Measurements from ENCODE around the gene COPS3. TPM values are rescaled to one million over a fixed set of nuclear protein-coding genes. Genes with fewer than 3 reads are reported as not detected.

Gene COPS3
- total RNA-seq = 10 to 100 TPM; 19.7 to 33.0 (median 25.8) TPM
- long read RNA-seq, transcript COPS3-201 (12 exons, 1,641 nt) = major isoform, 9 of 10 reads
- long read RNA-seq, partial matches to known transcripts = 0 of 10 reads
- long read RNA-seq, other reads (novel, unspliced or antisense) = 1 of 10 reads

DNA sequence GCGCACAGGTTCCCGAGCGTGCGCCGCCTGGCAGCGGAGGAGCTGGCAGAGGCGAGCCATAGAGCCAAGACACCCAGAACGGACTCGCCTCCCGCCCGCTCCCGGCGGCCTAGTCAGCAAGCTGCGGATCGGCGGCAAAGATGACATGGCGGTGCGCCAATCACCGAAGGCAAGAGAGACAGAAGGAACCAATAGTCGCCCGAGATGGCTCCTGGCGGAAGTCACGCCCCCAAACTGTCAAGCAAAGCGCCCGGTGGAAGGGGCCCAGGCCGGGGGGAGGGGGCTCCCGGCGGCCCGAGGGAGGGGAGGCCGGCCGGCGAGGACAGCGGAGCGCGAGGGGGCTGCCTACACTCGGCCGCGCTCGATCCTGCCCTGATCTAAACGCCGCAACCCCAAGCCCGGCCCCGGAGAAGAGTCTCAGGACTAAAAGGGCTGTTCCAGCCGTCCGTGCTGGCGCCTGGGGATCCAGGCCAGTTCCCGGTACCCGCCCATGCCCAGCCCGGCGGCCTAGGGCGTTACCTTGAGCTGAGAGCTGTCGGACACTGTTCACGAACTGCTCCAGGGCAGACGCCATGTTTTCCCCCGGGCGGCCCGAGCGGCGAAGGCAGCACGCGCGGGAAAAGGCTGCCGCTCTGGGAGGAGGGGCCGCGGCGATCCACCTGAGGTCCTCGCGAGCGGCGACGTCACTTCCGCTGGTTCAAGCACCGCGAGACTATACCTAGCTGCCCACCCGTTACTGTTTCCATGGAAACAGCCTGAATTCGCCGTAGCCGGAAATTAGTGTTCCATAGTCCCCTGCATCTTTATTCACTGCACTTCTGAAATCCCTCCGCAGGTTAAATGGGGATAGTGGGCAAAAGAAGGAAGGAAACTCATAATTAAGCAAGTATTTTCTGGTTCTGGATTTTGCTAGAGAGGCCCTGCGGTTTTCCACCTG lies at the start of gene COPS3:
TSS of gene COPS3 (minus strand) at position 634 of the 937 bp plus-strand sequence. CDS start at position 574, 60 bp downstream.
- Histone ChIP-seq H3K27ac (peak within 1 kb of the TSS; percentile 86 to 88 (median 87)), H3K27me3 (no peaks in the 10 kb centered on the region), H3K4me1 (peaks cover 0 to 23% (median 7%) of the 10 kb centered on the region in 4 donors), H3K36me3 (no peaks in the 10 kb centered on the region), H3K9me3 (no peaks in the 10 kb centered on the region), H3K4me3 (peak within 1 kb of the TSS; percentile 95 to 100 (median 97))
- intact Hi-C loops (cut with DNase I) = no loop called here
- WGBS (ENCODE audit: insufficient coverage, low coverage, low lambda C conversion rate, missing lambda C conversion rate) = 0% methylated on average over 25 of the region's 80 CpGs
- DNase-seq (peak; percentile 98 to 99 (median 99)), ATAC-seq (peak; percentile 95 to 96 (median 96))
- TF ChIP-seq, protein P1, sequence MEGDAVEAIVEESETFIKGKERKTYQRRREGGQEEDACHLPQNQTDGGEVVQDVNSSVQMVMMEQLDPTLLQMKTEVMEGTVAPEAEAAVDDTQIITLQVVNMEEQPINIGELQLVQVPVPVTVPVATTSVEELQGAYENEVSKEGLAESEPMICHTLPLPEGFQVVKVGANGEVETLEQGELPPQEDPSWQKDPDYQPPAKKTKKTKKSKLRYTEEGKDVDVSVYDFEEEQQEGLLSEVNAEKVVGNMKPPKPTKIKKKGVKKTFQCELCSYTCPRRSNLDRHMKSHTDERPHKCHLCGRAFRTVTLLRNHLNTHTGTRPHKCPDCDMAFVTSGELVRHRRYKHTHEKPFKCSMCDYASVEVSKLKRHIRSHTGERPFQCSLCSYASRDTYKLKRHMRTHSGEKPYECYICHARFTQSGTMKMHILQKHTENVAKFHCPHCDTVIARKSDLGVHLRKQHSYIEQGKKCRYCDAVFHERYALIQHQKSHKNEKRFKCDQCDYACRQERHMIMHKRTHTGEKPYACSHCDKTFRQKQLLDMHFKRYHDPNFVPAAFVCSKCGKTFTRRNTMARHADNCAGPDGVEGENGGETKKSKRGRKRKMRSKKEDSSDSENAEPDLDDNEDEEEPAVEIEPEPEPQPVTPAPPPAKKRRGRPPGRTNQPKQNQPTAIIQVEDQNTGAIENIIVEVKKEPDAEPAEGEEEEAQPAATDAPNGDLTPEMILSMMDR (IDR thresholded peaks at IDR 0.05) = no peak
- TF ChIP-seq POLR2A (IDR thresholded peaks at IDR 0.05) = peak; percentile 72

DNA sequence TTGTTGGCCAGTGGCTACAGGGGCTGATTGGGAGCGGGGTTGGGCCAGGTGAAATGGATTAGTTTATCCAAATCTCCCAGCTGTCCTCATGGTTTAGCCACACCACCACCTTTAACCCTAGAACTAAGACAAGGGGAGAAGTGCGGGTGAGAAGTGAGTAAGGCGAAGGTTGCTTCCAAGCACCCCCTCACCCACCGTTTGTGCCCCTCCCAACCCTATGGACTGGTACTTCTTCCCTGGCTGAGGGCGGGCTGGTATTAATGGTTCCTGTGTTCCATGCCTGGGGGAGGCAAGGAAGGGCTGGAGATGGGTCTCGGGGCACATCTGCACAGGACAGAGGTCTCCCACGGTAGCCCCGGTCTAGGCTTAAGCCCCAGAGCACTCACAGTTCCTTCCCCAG lies 47.2 kb upstream of the COPS3 start:
- 80% methylated on average over 3 of the region's 8 CpGs for WGBS (ENCODE audit: insufficient coverage, low coverage, low lambda C conversion rate, missing lambda C conversion rate)
- DNase-seq (no peak), ATAC-seq (no peak)
- TF ChIP-seq, protein P1 (IDR thresholded peaks at IDR 0.05) = no peak
- TF ChIP-seq POLR2A (IDR thresholded peaks at IDR 0.05) = no peak
- Histone ChIP-seq H3K4me3 (no peak overlapping the region), H3K9me3 (no peaks in the 10 kb centered on the region), H3K36me3 (no peaks in the 10 kb centered on the region), H3K4me1 (no peaks in the 10 kb centered on the region), H3K27ac (no peak overlapping the region), H3K27me3 (no peaks in the 10 kb centered on the region)
- intact Hi-C loops (cut with DNase I) = no loop called here

DNA sequence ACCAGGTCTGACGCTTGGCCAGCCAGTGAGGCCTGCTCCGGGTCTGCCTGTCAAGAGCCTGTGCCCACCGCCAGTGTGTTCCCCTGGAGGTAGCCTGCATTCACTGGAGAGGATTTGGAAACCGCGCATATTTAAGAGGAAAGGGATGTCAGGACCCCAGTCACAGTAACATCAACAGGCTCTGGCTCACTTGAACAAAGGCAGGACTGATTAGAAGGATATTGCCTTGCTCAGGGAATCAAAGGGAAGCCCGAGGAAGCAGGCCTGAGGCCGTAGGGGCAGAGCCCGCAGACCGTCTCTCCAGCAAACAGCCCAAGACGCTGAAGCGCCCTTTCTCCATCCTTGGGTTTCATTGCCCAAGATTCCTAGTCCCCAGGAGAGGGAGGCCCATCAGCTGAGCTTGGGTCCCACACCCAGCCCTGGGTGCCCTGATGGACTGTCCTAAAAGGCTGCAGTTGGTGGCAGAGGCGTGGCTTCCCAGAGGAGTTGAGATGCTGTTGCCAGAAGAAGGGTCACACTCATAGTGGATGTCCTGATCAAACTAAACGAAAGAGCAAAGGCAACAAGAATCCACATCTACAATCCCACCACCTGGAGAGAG lies 45.3 kb upstream of the COPS3 start:
- Histone ChIP-seq H3K4me3 (no peak overlapping the region), H3K27ac (no peak overlapping the region), H3K36me3 (no peaks in the 10 kb centered on the region), H3K27me3 (no peaks in the 10 kb centered on the region), H3K9me3 (no peaks in the 10 kb centered on the region), H3K4me1 (no peaks in the 10 kb centered on the region)
- no peak for DNase-seq
- 93% methylated on average over 6 of the region's 13 CpGs for WGBS (ENCODE audit: insufficient coverage, low coverage, low lambda C conversion rate, missing lambda C conversion rate)
- TF ChIP-seq, protein P1 (IDR thresholded peaks at IDR 0.05) = no peak
- no peak for TF ChIP-seq POLR2A (IDR thresholded peaks at IDR 0.05)
- ATAC-seq = no peak
- intact Hi-C loops (cut with DNase I) = no loop called here

DNA sequence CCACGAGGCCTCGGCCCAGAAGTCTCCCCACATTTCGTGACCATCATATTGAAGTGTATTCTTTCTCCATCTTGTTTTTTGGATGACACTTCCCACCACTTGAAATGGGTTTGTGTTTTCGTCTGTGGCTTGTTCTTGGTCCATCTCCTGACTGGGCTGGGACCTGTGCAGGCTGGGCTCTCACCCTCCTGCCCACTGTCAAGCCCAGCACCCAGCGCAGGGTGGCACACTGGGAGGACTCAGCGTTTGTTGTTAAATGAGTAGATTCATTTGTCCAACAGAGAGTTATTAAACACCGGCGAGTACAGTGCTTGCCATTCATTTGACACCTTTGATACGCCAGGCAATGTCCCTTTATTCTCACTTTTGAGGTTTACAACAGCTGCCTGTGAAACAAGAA lies 44.8 kb upstream of the COPS3 start:
- H3K4me1 ChIP-seq = no peaks in the 10 kb centered on the region
- 91% methylated on average over 9 of the region's 9 CpGs for WGBS (ENCODE audit: insufficient coverage, low coverage, low lambda C conversion rate, missing lambda C conversion rate)
- no peak for TF ChIP-seq POLR2A (IDR thresholded peaks at IDR 0.05)
- TF ChIP-seq, protein P1 (IDR thresholded peaks at IDR 0.05) = no peak
- DNase-seq = no peak
- intact Hi-C loops (cut with DNase I) = no loop called here
- no peaks in the 10 kb centered on the region for H3K36me3 ChIP-seq
- no peak for ATAC-seq
- H3K27me3 ChIP-seq = no peaks in the 10 kb centered on the region
- H3K27ac ChIP-seq = no peak overlapping the region
- H3K4me3 ChIP-seq = no peak overlapping the region
- no peaks in the 10 kb centered on the region for H3K9me3 ChIP-seq
